MCF 10A (cell line): ENCODE results near the gene TTC19. TPM values are rescaled to one million over a fixed set of nuclear protein-coding genes. Genes with fewer than 3 reads are reported as not detected.
A peak's percentile ranks its signal among the peaks of the same experiment; 100 is the strongest.

Experiments
- BruUV-seq: library from RNA; stranded (reverse); fragments of 400-500 nt; replicated peaks from 2 replicates; lab custom pipeline; 2021; lab: Mats Ljungman, UMichigan
- CTCF ChIA-PET: fragments of 300-600 bp; sonication (Branson Sonifier 250); formaldehyde crosslinking; extraction: SDS; loops from one replicate; lab custom pipeline; 2021; ENCODE audit warnings: antibody characterized with exemption, inconsistent platforms; lab: Yijun Ruan, JAX
- POLR2A ChIA-PET: fragments of 300-600, 350-650 bp; sonication (Branson Sonifier 250); formaldehyde crosslinking; extraction: SDS; loops from one replicate; lab custom pipeline; 2020; ENCODE audit warnings: antibody characterized with exemption, inconsistent platforms; lab: Yijun Ruan, JAX
- DNase-seq: peaks from one replicate; pipeline ENCODE4 v3.0.0-alpha.2; 2018; ENCODE audit not compliant: unreplicated experiment
- H3K27ac Mint-ChIP-seq: one replicate; pipeline ENCODE4 v1.8.0; 2022; ENCODE audit warnings: mild to moderate bottlenecking, low read depth, mixed read lengths; ENCODE audit not compliant: unreplicated experiment
- H3K27me3 Mint-ChIP-seq: one replicate; pipeline ENCODE4 v1.8.0; 2022; ENCODE audit warnings: mixed read lengths; ENCODE audit not compliant: insufficient read depth, unreplicated experiment
- H3K36me3 Mint-ChIP-seq: one replicate; pipeline ENCODE4 v1.8.0; 2022; ENCODE audit warnings: mild to moderate bottlenecking, moderate library complexity, mixed read lengths; ENCODE audit not compliant: insufficient read depth, unreplicated experiment
- H3K4me1 Mint-ChIP-seq: one replicate; pipeline ENCODE4 v1.8.0; 2022; ENCODE audit warnings: mixed read lengths; ENCODE audit not compliant: insufficient read depth, unreplicated experiment
- H3K4me3 Mint-ChIP-seq: one replicate; pipeline ENCODE4 v1.8.0; 2022; ENCODE audit warnings: mild to moderate bottlenecking, moderate library complexity, mixed read lengths; ENCODE audit not compliant: unreplicated experiment
- H3K9me3 Mint-ChIP-seq: one replicate; pipeline ENCODE4 v1.8.0; 2022; ENCODE audit warnings: mixed read lengths; ENCODE audit not compliant: unreplicated experiment
- CTCF ChIP-seq: fragments of 200-600 bp; IDR thresholded peaks from one replicate; pipeline ENCODE4 v1.8.0; 2022; ENCODE audit warnings: antibody characterized with exemption, mild to moderate bottlenecking; ENCODE audit not compliant: unreplicated experiment
- intact Hi-C: fragments of 100-400 bp; cut with micrococcal nuclease; formaldehyde crosslinking; loops from 2 replicates; pipeline ENCODE4 v1.14.1; 2022
- total RNA-seq: library from RNA; stranded (reverse); gene quantifications from 2 replicates; pipeline ENCODE4 v1.2.3, GENCODE V29; 2022

TTC19 gene
- total RNA-seq, 1 experiment from 2014 or later = 46.7 TPM

GRCh38 chr17:15969463-15969862 is 30.2 kb upstream of the TTC19 start:
- CTCF ChIA-PET = no interaction called here
- H3K9me3 Mint-ChIP-seq = no peaks in the 10 kb centered on the region
- peaks cover 36% of the 10 kb centered on the region for H3K4me1 Mint-ChIP-seq
- POLR2A ChIA-PET = interaction anchor here (0.7 to 0.8 kb wide), 2 partner anchors 14 to 402 kb away, joined by 3 read pairs; no protein-coding TSS in a partner anchor
- BruUV-seq = no TSS peak
- no peak for DNase-seq
- no peak for TF ChIP-seq CTCF
- H3K27me3 Mint-ChIP-seq = no peaks in the 10 kb centered on the region
- H3K4me3 Mint-ChIP-seq = no peak overlapping the region
- H3K27ac Mint-ChIP-seq = no peak overlapping the region
- H3K36me3 Mint-ChIP-seq = peaks cover 16% of the 10 kb centered on the region
- intact Hi-C loops = no loop called here

GRCh38 chr17:15970500-15970899 is 29.1 kb upstream of the TTC19 start:
- H3K4me3 Mint-ChIP-seq = no peak overlapping the region
- H3K27me3 Mint-ChIP-seq = no peaks in the 10 kb centered on the region
- no peak for TF ChIP-seq CTCF
- DNase-seq = no peak
- BruUV-seq = no TSS peak
- peaks cover 32% of the 10 kb centered on the region for H3K4me1 Mint-ChIP-seq
- ChIA-PET POLR2A (interaction anchor here (0.7 to 0.9 kb wide), 2 partner anchors 23 to 44 kb away, joined by 3 to 4 read pairs; no protein-coding TSS in a partner anchor), CTCF (no interaction called here)
- peaks cover 25% of the 10 kb centered on the region for H3K36me3 Mint-ChIP-seq
- H3K9me3 Mint-ChIP-seq = no peaks in the 10 kb centered on the region
- no peak overlapping the region for H3K27ac Mint-ChIP-seq
- intact Hi-C loops = no loop called here

GRCh38 chr17:15971098-15971678 is 28.4 kb upstream of the TTC19 start:
- TF ChIP-seq CTCF = no peak
- Mint-ChIP-seq H3K27me3 (no peaks in the 10 kb centered on the region), H3K9me3 (no peaks in the 10 kb centered on the region), H3K4me3 (no peak overlapping the region), H3K36me3 (peaks cover 29% of the 10 kb centered on the region), H3K27ac (no peak overlapping the region), H3K4me1 (peaks cover 25% of the 10 kb centered on the region)
- no TSS peak for BruUV-seq
- no peak for DNase-seq
- CTCF ChIA-PET = interaction anchor here (1.0 to 1.1 kb wide), 2 partner anchors 27 to 42 kb away, joined by 3 to 6 read pairs; partner anchors contain the start of gene ADORA2B
- POLR2A ChIA-PET = interaction anchor here (0.7 to 1.2 kb wide), 4 partner anchors 18 to 43 kb away, joined by 3 to 4 read pairs (median 3); no protein-coding TSS in a partner anchor
- intact Hi-C loops = no loop called here

GRCh38 chr17:15971882-15972281 is 27.7 kb upstream of the TTC19 start:
- DNase-seq = no peak
- no peak for TF ChIP-seq CTCF
- H3K9me3 Mint-ChIP-seq = no peaks in the 10 kb centered on the region
- peaks cover 20% of the 10 kb centered on the region for H3K4me1 Mint-ChIP-seq
- intact Hi-C loops = no loop called here
- no TSS peak for BruUV-seq
- H3K4me3 Mint-ChIP-seq = no peak overlapping the region
- POLR2A ChIA-PET = interaction anchor here (0.8 to 1.2 kb wide), 3 partner anchors 17 to 25 kb away, joined by 3 read pairs; no protein-coding TSS in a partner anchor
- H3K36me3 Mint-ChIP-seq = peaks cover 34% of the 10 kb centered on the region
- H3K27me3 Mint-ChIP-seq = no peaks in the 10 kb centered on the region
- peak overlapping the region; percentile 46 for H3K27ac Mint-ChIP-seq
- CTCF ChIA-PET = interaction anchor here (1.0 to 1.1 kb wide), 2 partner anchors 27 to 41 kb away, joined by 3 to 6 read pairs; partner anchors contain the start of gene ADORA2B
